Activated effector memory CD4-positive, alpha-beta T cell treated with anti-CD3 and anti-CD28 coated beads, Interleukin-2, amount 50 U/mL, for 16 hours (primary cell): Measurements from ENCODE around the gene SLCO4C1.

Experiments
- DNase-seq: peaks from one replicate; pipeline ENCODE4 v3.0.0-alpha.2; 2020

The SLCO4C1 gene

GRCh38 chr5:102262688-102263087 lies 33.4 kb downstream of the SLCO4C1 start:
- DNase-seq = no peak

- no peak for DNase-seq
These were observed 46.7 kb downstream of the SLCO4C1 start for GRCh38 chr5:102249381-102249780.

GRCh38 chr5:102243213-102243612 lies 52.9 kb downstream of the SLCO4C1 start:
- DNase-seq = no peak

GRCh38 chr5:102241809-102242421 lies 54.2 kb downstream of the SLCO4C1 start:
- no peak for DNase-seq

- DNase-seq = no peak
These were observed 64.1 kb downstream of the SLCO4C1 start for GRCh38 chr5:102231693-102232619.

- DNase-seq = no peak
These were observed 66.4 kb downstream of the SLCO4C1 start for GRCh38 chr5:102229685-102230084.

- no peak for DNase-seq
These were observed 69.8 kb downstream of the SLCO4C1 start for GRCh38 chr5:102226321-102226720.

- DNase-seq = no peak
These were observed 72.3 kb downstream of the SLCO4C1 start for GRCh38 chr5:102223542-102224477.

GRCh38 chr5:102222772-102223171 lies 73.3 kb downstream of the SLCO4C1 start:
- DNase-seq = no peak

- DNase-seq = no peak
These were observed 74.1 kb downstream of the SLCO4C1 start for GRCh38 chr5:102221949-102222348.

GRCh38 chr5:102218159-102218558 lies 77.9 kb downstream of the SLCO4C1 start:
- no peak for DNase-seq

GRCh38 chr5:102216678-102217077 lies 79.4 kb downstream of the SLCO4C1 start:
- DNase-seq = no peak

GRCh38 chr5:102211165-102211564 lies 84.9 kb downstream of the SLCO4C1 start:
- no peak for DNase-seq

- DNase-seq = no peak
These were observed 95.2 kb downstream of the SLCO4C1 start for GRCh38 chr5:102200861-102201260.

- no peak for DNase-seq
These were observed 99.6 kb downstream of the SLCO4C1 start for GRCh38 chr5:102196481-102196880.
